CD14-positive monocyte (primary cell): Measurements from ENCODE around the gene SELPLG. TPM values are rescaled to one million over a fixed set of nuclear protein-coding genes. Genes with fewer than 3 reads are reported as not detected.

ENCODE experiments used
- DNase-seq, 3 donors: peaks; one replicate each; pipeline ENCODE4 v3.0.0-alpha.2; 2011 to 2022
- H2AFZ ChIP-seq: 2 replicates; pipeline ENCODE4 v1.6.0; 2012; ENCODE audit warnings: mild to moderate bottlenecking, low read depth, low read length, inconsistent platforms; ENCODE audit not compliant: insufficient read depth, poor library complexity, severe bottlenecking
- H3K27ac ChIP-seq, 2 donors: 1 replicate in 1 of 2; 2 replicates in 1 of 2; pipeline ENCODE4 v1.5.1; 2012 to 2013; ENCODE audit warnings: low read length in 2 of 2, control low read depth in 1 of 2, inconsistent platforms in 1 of 2, low read depth in 1 of 2, mild to moderate bottlenecking in 1 of 2
- H3K27me3 ChIP-seq, 2 donors: one replicate each; pipeline versions ENCODE4 v1.6.0 to v1.6.1; 2011 to 2013; ENCODE audit warnings: low read length in 2 of 2; ENCODE audit not compliant: control insufficient read depth in 2 of 2, insufficient read depth in 2 of 2
- H3K36me3 ChIP-seq, 2 donors: replicated peaks in 1 of 2; 1 replicate in 1 of 2; 2 replicates in 1 of 2; pipeline versions ENCODE4 v1.5.1 to v1.6.1; 2012 to 2013; ENCODE audit warnings: low read length in 2 of 2, control low read depth in 1 of 2, inconsistent platforms in 1 of 2, mild to moderate bottlenecking in 1 of 2; ENCODE audit not compliant: insufficient read depth in 2 of 2, control insufficient read depth in 1 of 2
- H3K4me1 ChIP-seq, 2 donors: 1 replicate in 1 of 2; 2 replicates in 1 of 2; pipeline versions ENCODE4 v1.5.1 to v1.6.1; 2012 to 2013; ENCODE audit warnings: low read length in 2 of 2, control low read depth in 1 of 2, inconsistent platforms in 1 of 2, mild to moderate bottlenecking in 1 of 2, moderate library complexity in 1 of 2; ENCODE audit not compliant: insufficient read depth in 2 of 2, control insufficient read depth in 1 of 2
- H3K4me2 ChIP-seq: replicated peaks from 2 replicates; pipeline ENCODE3; 2012; ENCODE audit warnings: low read length, moderate library complexity, mild to moderate bottlenecking; ENCODE audit not compliant: poor library complexity, severe bottlenecking; ENCODE audit errors: extremely low read depth
- H3K4me3 ChIP-seq, 3 experiments: fragments of 200-600 bp in 1 of 3; sonication (generic) in 1 of 3; replicated peaks in 1 of 3; 1 replicate in 2 of 3; 2 replicates in 1 of 3; pipeline ENCODE4 v1.5.1; 2011 to 2013; ENCODE audit warnings: low read length in 3 of 3, mild to moderate bottlenecking in 3 of 3, control low read depth in 2 of 3, low read depth in 2 of 3, inconsistent platforms in 1 of 3, moderate library complexity in 1 of 3
- H3K79me2 ChIP-seq: 2 replicates; pipeline ENCODE4 v1.6.0; 2012; ENCODE audit warnings: mild to moderate bottlenecking, control low read depth, inconsistent platforms, low read length, moderate library complexity; ENCODE audit not compliant: insufficient read depth
- H3K9ac ChIP-seq: 2 replicates; pipeline ENCODE4 v1.6.0; 2017; ENCODE audit warnings: low read length, mild to moderate bottlenecking; ENCODE audit not compliant: insufficient read depth, poor library complexity, severe bottlenecking
- H3K9me3 ChIP-seq, 2 donors: replicated peaks in 1 of 2; 1 replicate in 1 of 2; 2 replicates in 1 of 2; pipeline versions ENCODE4 v1.5.1 to v1.6.1; 2012 to 2013; ENCODE audit warnings: low read length in 2 of 2, control low read depth in 1 of 2; ENCODE audit not compliant: control insufficient read depth in 1 of 2, insufficient read depth in 1 of 2
- H4K20me1 ChIP-seq: 2 replicates; pipeline ENCODE4 v1.6.0; 2012; ENCODE audit warnings: mild to moderate bottlenecking, low read length, control low read depth, moderate library complexity; ENCODE audit not compliant: insufficient read depth
- H3K27ac Mint-ChIP-seq, 7 donors: one replicate each; pipeline ENCODE4 v1.8.0; 2020; ENCODE audit warnings: mild to moderate bottlenecking in 7 of 7, mixed read lengths in 7 of 7, moderate library complexity in 6 of 7, inconsistent platforms in 2 of 7
- H3K27me3 Mint-ChIP-seq, 3 donors: one replicate each; pipeline ENCODE4 v1.8.0; 2021 to 2022; ENCODE audit warnings: low read depth in 3 of 3, mild to moderate bottlenecking in 3 of 3, mixed read lengths in 3 of 3, moderate library complexity in 3 of 3, inconsistent platforms in 1 of 3
- H3K36me3 Mint-ChIP-seq, 2 donors: one replicate each; pipeline ENCODE4 v1.8.0; 2020; ENCODE audit warnings: mixed read lengths in 2 of 2, inconsistent platforms in 1 of 2, mild to moderate bottlenecking in 1 of 2
- H3K4me1 Mint-ChIP-seq: one replicate; pipeline ENCODE4 v1.8.0; 2020; ENCODE audit warnings: mild to moderate bottlenecking, mixed read lengths
- H3K4me3 Mint-ChIP-seq, 2 donors: one replicate each; pipeline ENCODE4 v1.8.0; 2020; ENCODE audit warnings: mild to moderate bottlenecking in 2 of 2, mixed read lengths in 2 of 2, moderate library complexity in 1 of 2
- H3K9me3 Mint-ChIP-seq, 7 donors: one replicate each; pipeline ENCODE4 v1.8.0; 2020 to 2022; ENCODE audit warnings: mixed read lengths in 7 of 7, mild to moderate bottlenecking in 6 of 7, moderate library complexity in 6 of 7, inconsistent platforms in 2 of 7
- CTCF ChIP-seq: fragments of 200-600 bp; IDR thresholded peaks from one replicate; pipeline ENCODE4 v1.8.0; 2022; ENCODE audit warnings: antibody characterized with exemption, mild to moderate bottlenecking
- WGBS: methylation state at CpG from one replicate; pipeline ENCODE4 v1.1.5; 2013; ENCODE audit warnings: missing lambda C conversion rate; ENCODE audit not compliant: insufficient coverage; 5-methylcytosine and 5-hydroxymethylcytosine counted together
- intact Hi-C, 2 donors: fragments of 100-400 bp; cut with micrococcal nuclease; formaldehyde crosslinking; loops; one replicate each; pipeline versions ENCODE4 v1.15.0 to v1.15.1; 2023
- polyA plus RNA-seq, 3 donors: library from polyadenylated mRNA; depleted of rRNA in 1 of 3; unstranded in 2 of 3; stranded (reverse) in 1 of 3; fragments of 300-500 nt in 2 of 3; fragments of >200 nt in 1 of 3; fragmentation: Illumina TruSeq in 2 of 3; gene quantifications; 1 replicate in 2 of 3; 2 replicates in 1 of 3; pipeline ENCODE4 v1.2.3, GENCODE V29; 2012 to 2021
- small RNA-seq: library from RNA; depleted of rRNA; stranded (forward); fragments of <200 nt; gene quantifications from one replicate; pipeline ENCODE3, GENCODE V24; 2012; ENCODE audit warnings: low read depth; ENCODE audit not compliant: insufficient read length

Gene SELPLG
- polyA plus RNA-seq, 3 donors, result 193 to 349 (median 247) TPM

- Histone ChIP-seq H2AFZ (no peak overlapping the region), H4K20me1 (no peaks in the 10 kb centered on the region)
- H3K27ac Mint-ChIP-seq, result no peak overlapping the region
Measured at GRCh38 chr12:108573317-108573716, 60.4 kb downstream of the SELPLG start.

GRCh38 chr12:108572166-108572790 lies 61.4 kb downstream of the SELPLG start:
- Histone ChIP-seq H2AFZ (no peak overlapping the region), H3K4me2 (no peak overlapping the region), H3K9ac (no peak overlapping the region), H4K20me1 (no peaks in the 10 kb centered on the region), H3K9me3 (no peaks in the 10 kb centered on the region), H3K4me1 (peaks cover 7 to 9% of the 10 kb centered on the region in 2 donors), H3K36me3 (peaks cover 14 to 26% of the 10 kb centered on the region in 2 donors), H3K79me2 (no peaks in the 10 kb centered on the region), H3K4me3 (no peak overlapping the region), H3K27me3 (no peaks in the 10 kb centered on the region), H3K27ac (no peak overlapping the region)
- no peak for TF ChIP-seq CTCF
- DNase-seq, result no peak
- Mint-ChIP-seq H3K36me3 (peaks cover 16 to 28% of the 10 kb centered on the region in 2 donors), H3K4me3 (no peak overlapping the region), H3K9me3 (no peaks in the 10 kb centered on the region), H3K27me3 (peaks cover 2 to 4% (median 2%) of the 10 kb centered on the region in 3 donors), H3K4me1 (peaks cover 7% of the 10 kb centered on the region), H3K27ac (peak overlapping the region in 1 of 7 donors; percentile 42)
- 100% methylated on average over 1 of the region's 8 CpGs for WGBS
- intact Hi-C loops, result loop anchor here in 1 of 2 donors (10.0 kb wide), 1 partner anchor 383 kb away; no protein-coding TSS in a partner anchor

More at GRCh38 chr12:108573317-108573716, 60.4 kb downstream of the SELPLG start:
- Mint-ChIP-seq H3K4me3 (no peak overlapping the region), H3K27me3 (peaks cover 2 to 4% (median 2%) of the 10 kb centered on the region in 3 donors), H3K9me3 (peaks cover 0 to under 1% (median 0%) of the 10 kb centered on the region in 7 donors), H3K36me3 (peaks cover 8 to 19% of the 10 kb centered on the region in 2 donors), H3K4me1 (no peaks in the 10 kb centered on the region)
- Histone ChIP-seq H3K9ac (no peak overlapping the region), H3K4me1 (no peaks in the 10 kb centered on the region), H3K9me3 (no peaks in the 10 kb centered on the region), H3K4me2 (no peak overlapping the region), H3K4me3 (no peak overlapping the region), H3K27me3 (no peaks in the 10 kb centered on the region), H3K79me2 (no peaks in the 10 kb centered on the region), H3K36me3 (peaks cover 10 to 19% of the 10 kb centered on the region in 2 donors), H3K27ac (no peak overlapping the region)
- intact Hi-C loops, result loop anchor here in 1 of 2 donors (10.0 kb wide), 1 partner anchor 381 kb away; no protein-coding TSS in a partner anchor
- no peak for TF ChIP-seq CTCF
- WGBS, result no CpG with 5 or more reads among the region's 2 CpGs
- no peak for DNase-seq

Small RNA genes lying within 50 kb of the gene (small RNA-seq; reads per million reads assigned to genes)
- gene RNU7-169P, result not detected

Other genes with a start within 250 kb of the SELPLG start
- gene FICD, start 118.6 kb downstream of the SELPLG start, polyA plus RNA-seq, result 1 to 10 TPM in 2 of 3 donors, under 1 TPM in 1; 1.00 to 1.9 (median 1.6) TPM
- 10 to 100 TPM; 10.3 to 20.9 (median 20.6) TPM for gene SART3, start 72.7 kb downstream of the SELPLG start, polyA plus RNA-seq
- gene ISCU, start 71.3 kb downstream of the SELPLG start, polyA plus RNA-seq, result 100 to 1,000 TPM in 2 of 3 donors, 10 to 100 TPM in 1; 90.9 to 114 (median 111) TPM
- gene TMEM119, start 35.8 kb downstream of the SELPLG start, polyA plus RNA-seq, result under 1 TPM; 0.18 to 0.85 (median 0.56) TPM
- gene CORO1C, start 97.6 kb upstream of the SELPLG start, polyA plus RNA-seq, result 100 to 1,000 TPM in 2 of 3 donors, 10 to 100 TPM in 1; 77.5 to 285 (median 229) TPM
- gene SSH1, start 223.7 kb upstream of the SELPLG start, polyA plus RNA-seq, result 10 to 100 TPM in 1 of 3 donors, 1 to 10 TPM in 2; 5.2 to 13.1 (median 8.7) TPM
- gene DAO, start 246.2 kb upstream of the SELPLG start, polyA plus RNA-seq, result not detected